ENCODE data around the gene ETV1. TPM values are rescaled to one million over a fixed set of nuclear protein-coding genes. Genes with fewer than 3 reads are reported as not detected.

Gene ETV1
- total and polyA plus RNA-seq, 4 donors = 1.2 to 4.3 (median 3.6) TPM

DNA sequence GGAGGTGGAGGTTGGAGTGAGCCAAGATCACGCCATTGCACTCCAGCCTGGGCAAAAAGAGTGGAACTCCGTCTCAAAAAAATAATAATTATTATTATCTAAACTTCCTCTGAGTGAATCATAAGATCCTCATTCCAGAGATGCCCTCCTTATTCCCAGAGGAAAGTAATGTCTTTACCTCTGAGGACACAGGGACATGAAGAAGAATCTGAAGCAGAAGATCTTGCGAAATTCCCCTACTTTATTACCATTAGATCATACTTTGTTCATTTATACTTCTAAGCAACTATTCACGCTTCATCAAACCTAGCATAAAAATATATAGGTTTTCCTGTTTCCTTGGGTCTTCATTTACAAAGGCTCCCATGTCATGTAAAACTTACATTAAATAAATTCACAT, 143.1 kb downstream of the ETV1 start (continued):
- TF ChIP-seq, protein P1, sequence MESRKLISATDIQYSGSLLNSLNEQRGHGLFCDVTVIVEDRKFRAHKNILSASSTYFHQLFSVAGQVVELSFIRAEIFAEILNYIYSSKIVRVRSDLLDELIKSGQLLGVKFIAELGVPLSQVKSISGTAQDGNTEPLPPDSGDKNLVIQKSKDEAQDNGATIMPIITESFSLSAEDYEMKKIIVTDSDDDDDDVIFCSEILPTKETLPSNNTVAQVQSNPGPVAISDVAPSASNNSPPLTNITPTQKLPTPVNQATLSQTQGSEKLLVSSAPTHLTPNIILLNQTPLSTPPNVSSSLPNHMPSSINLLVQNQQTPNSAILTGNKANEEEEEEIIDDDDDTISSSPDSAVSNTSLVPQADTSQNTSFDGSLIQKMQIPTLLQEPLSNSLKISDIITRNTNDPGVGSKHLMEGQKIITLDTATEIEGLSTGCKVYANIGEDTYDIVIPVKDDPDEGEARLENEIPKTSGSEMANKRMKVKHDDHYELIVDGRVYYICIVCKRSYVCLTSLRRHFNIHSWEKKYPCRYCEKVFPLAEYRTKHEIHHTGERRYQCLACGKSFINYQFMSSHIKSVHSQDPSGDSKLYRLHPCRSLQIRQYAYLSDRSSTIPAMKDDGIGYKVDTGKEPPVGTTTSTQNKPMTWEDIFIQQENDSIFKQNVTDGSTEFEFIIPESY (IDR thresholded peaks at IDR 0.05) = no peak

DNA sequence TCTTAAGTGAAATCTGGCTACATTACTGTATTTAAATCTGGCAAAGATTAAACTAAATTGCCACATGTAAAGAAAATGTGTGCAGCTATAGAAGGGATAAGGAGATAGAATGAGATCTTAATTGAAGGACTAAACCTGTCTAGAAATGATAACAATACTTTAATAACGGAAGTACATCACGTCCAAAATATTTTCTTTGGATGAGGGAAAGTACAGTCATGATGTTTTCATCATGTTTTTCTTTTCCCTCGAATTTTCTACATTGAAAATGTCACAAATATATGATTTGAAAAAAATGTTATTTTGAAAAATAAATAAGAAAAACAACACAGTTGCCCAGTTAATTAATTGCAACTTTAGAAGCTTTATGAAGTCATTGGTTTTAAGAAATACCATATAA, 143.9 kb downstream of the ETV1 start:
- no peaks in the 10 kb centered on the region for H3K36me3 ChIP-seq (ENCODE audit: control insufficient read depth in 4 of 4, insufficient read depth in 3 of 4, low read depth in 1 of 4, low read length in 3 of 4)
- no peaks in the 10 kb centered on the region for H3K4me1 ChIP-seq (ENCODE audit: control insufficient read depth in 4 of 4, insufficient read depth in 4 of 4, low read length in 3 of 4)
- TF ChIP-seq HNF4G (IDR thresholded peaks at IDR 0.05) = no peak
- H3K27ac ChIP-seq (ENCODE audit: low read depth in 1 of 2, low read length in 2 of 2) = no peak overlapping the region
- H3K9ac ChIP-seq (ENCODE audit: low read depth in 1 of 2, low read length in 2 of 2) = no peak overlapping the region
- no peak for DNase-seq (ENCODE audit: low spot score)
- no peaks in the 10 kb centered on the region for H3K27me3 ChIP-seq (ENCODE audit: control insufficient read depth in 4 of 4, insufficient read depth in 4 of 4, low read length in 3 of 4)
- no peaks in the 10 kb centered on the region for H3K9me3 ChIP-seq (ENCODE audit: control insufficient read depth in 4 of 4, low read length in 3 of 4)
- no peak overlapping the region for H3K4me3 ChIP-seq (ENCODE audit: low read depth in 1 of 3, low read length in 3 of 3)
- WGBS = 76% methylated on average over 3 of the region's 3 CpGs

DNA sequence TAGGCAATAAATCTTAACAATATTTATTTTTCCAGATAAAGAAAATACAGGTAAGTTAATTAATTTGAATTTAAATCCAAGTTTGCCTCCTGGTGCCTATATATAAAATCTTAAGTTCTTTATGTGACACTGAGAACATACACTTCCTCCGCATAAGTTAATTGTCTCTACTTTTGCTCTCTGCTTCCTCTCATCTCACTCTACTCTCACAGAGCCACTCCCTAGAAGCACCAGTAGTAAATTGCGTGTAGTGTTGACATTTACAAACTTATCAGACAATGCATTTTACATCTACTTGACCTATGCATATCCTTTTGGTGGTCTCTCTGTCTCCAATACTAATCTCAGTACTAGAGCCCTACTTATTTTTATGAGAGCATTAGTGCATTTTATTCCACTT, 144.5 kb downstream of the ETV1 start:
- Histone ChIP-seq H3K4me1 (ENCODE audit: control insufficient read depth in 4 of 4, insufficient read depth in 4 of 4, low read length in 3 of 4) (no peaks in the 10 kb centered on the region), H3K4me3 (ENCODE audit: low read depth in 1 of 3, low read length in 3 of 3) (no peak overlapping the region), H3K27me3 (ENCODE audit: control insufficient read depth in 4 of 4, insufficient read depth in 4 of 4, low read length in 3 of 4) (no peaks in the 10 kb centered on the region), H3K9ac (ENCODE audit: low read depth in 1 of 2, low read length in 2 of 2) (no peak overlapping the region), H3K9me3 (ENCODE audit: control insufficient read depth in 4 of 4, low read length in 3 of 4) (no peaks in the 10 kb centered on the region), H3K36me3 (ENCODE audit: control insufficient read depth in 4 of 4, insufficient read depth in 3 of 4, low read depth in 1 of 4, low read length in 3 of 4) (no peaks in the 10 kb centered on the region), H3K27ac (ENCODE audit: low read depth in 1 of 2, low read length in 2 of 2) (no peak overlapping the region)
- TF ChIP-seq JUND (IDR thresholded peaks at IDR 0.05) (no peak), FOXA1 (IDR thresholded peaks at IDR 0.05) (no peak), SP1 (IDR thresholded peaks at IDR 0.05) (no peak), RXRA (IDR thresholded peaks at IDR 0.05) (no peak)
- 84% methylated on average over 2 of the region's 2 CpGs for WGBS
- DNase-seq (ENCODE audit: low spot score) = no peak

DNA sequence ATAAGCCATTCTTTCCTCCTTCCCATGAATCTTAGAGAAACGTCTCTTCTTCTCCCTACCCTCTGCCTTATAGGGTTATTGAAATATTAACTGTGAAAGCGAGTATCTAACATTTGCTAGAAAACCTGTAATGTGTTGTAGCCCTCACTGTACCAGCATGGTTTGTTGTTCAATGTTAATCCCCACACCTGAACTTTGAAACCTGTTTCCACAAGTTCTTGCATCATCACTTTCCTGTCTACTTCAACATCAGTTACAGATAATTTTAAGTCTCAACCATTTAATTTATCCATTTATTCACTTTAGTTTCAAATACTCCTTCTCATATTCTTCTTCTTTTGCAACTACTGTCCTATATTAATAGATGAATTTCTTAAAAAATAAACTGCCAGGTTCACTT, 148.2 kb downstream of the ETV1 start:
- H3K9ac ChIP-seq (ENCODE audit: low read depth in 1 of 2, low read length in 2 of 2) = no peak overlapping the region
- TF ChIP-seq, protein P1 (IDR thresholded peaks at IDR 0.05) = no peak
- TF ChIP-seq TAF1 (conservative IDR thresholded peaks at IDR 0.05) (no peak), FOXA1 (IDR thresholded peaks at IDR 0.05) (no peak), RXRA (IDR thresholded peaks at IDR 0.05) (no peak), GABPA (IDR thresholded peaks at IDR 0.05 in 1 of 2, conservative IDR thresholded peaks at IDR 0.05 in 1 of 2) (no peak), HNF4A (conservative IDR thresholded peaks at IDR 0.05) (peak; percentile 73 to 76), FOXA2 (IDR thresholded peaks at IDR 0.05) (no peak), YY1 (IDR thresholded peaks at IDR 0.05) (no peak), EGR1 (IDR thresholded peaks at IDR 0.05; ENCODE audit: low read depth in 2 of 2) (no peak), JUND (IDR thresholded peaks at IDR 0.05) (no peak), NR2F2 (IDR thresholded peaks at IDR 0.05) (no peak), SP1 (IDR thresholded peaks at IDR 0.05) (no peak), HNF4G (IDR thresholded peaks at IDR 0.05) (peak; percentile 23), RAD21 (IDR thresholded peaks at IDR 0.05) (no peak)
- TF ChIP-seq, protein P2, sequence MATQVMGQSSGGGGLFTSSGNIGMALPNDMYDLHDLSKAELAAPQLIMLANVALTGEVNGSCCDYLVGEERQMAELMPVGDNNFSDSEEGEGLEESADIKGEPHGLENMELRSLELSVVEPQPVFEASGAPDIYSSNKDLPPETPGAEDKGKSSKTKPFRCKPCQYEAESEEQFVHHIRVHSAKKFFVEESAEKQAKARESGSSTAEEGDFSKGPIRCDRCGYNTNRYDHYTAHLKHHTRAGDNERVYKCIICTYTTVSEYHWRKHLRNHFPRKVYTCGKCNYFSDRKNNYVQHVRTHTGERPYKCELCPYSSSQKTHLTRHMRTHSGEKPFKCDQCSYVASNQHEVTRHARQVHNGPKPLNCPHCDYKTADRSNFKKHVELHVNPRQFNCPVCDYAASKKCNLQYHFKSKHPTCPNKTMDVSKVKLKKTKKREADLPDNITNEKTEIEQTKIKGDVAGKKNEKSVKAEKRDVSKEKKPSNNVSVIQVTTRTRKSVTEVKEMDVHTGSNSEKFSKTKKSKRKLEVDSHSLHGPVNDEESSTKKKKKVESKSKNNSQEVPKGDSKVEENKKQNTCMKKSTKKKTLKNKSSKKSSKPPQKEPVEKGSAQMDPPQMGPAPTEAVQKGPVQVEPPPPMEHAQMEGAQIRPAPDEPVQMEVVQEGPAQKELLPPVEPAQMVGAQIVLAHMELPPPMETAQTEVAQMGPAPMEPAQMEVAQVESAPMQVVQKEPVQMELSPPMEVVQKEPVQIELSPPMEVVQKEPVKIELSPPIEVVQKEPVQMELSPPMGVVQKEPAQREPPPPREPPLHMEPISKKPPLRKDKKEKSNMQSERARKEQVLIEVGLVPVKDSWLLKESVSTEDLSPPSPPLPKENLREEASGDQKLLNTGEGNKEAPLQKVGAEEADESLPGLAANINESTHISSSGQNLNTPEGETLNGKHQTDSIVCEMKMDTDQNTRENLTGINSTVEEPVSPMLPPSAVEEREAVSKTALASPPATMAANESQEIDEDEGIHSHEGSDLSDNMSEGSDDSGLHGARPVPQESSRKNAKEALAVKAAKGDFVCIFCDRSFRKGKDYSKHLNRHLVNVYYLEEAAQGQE (IDR thresholded peaks at IDR 0.05) = no peak
- TF ChIP-seq, protein P3, sequence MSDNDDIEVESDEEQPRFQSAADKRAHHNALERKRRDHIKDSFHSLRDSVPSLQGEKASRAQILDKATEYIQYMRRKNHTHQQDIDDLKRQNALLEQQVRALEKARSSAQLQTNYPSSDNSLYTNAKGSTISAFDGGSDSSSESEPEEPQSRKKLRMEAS (IDR thresholded peaks at IDR 0.05) = no peak
- TF ChIP-seq, protein P4, sequence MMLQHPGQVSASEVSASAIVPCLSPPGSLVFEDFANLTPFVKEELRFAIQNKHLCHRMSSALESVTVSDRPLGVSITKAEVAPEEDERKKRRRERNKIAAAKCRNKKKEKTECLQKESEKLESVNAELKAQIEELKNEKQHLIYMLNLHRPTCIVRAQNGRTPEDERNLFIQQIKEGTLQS (IDR thresholded peaks at IDR 0.05) = peak; percentile 84
- TF ChIP-seq, protein P5, sequence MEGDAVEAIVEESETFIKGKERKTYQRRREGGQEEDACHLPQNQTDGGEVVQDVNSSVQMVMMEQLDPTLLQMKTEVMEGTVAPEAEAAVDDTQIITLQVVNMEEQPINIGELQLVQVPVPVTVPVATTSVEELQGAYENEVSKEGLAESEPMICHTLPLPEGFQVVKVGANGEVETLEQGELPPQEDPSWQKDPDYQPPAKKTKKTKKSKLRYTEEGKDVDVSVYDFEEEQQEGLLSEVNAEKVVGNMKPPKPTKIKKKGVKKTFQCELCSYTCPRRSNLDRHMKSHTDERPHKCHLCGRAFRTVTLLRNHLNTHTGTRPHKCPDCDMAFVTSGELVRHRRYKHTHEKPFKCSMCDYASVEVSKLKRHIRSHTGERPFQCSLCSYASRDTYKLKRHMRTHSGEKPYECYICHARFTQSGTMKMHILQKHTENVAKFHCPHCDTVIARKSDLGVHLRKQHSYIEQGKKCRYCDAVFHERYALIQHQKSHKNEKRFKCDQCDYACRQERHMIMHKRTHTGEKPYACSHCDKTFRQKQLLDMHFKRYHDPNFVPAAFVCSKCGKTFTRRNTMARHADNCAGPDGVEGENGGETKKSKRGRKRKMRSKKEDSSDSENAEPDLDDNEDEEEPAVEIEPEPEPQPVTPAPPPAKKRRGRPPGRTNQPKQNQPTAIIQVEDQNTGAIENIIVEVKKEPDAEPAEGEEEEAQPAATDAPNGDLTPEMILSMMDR (IDR thresholded peaks at IDR 0.05; ENCODE audit: low read depth, low read length, missing input control) = no peak
- WGBS = 45% methylated on average over 2 of the region's 2 CpGs

More for the DNA sequence above, 148.2 kb downstream of the ETV1 start:
- H3K27me3 ChIP-seq (ENCODE audit: control insufficient read depth in 4 of 4, insufficient read depth in 4 of 4, low read length in 3 of 4) = no peaks in the 10 kb centered on the region
- no peaks in the 10 kb centered on the region for H3K4me1 ChIP-seq (ENCODE audit: control insufficient read depth in 4 of 4, insufficient read depth in 4 of 4, low read length in 3 of 4)
- H3K27ac ChIP-seq (ENCODE audit: low read depth in 1 of 2, low read length in 2 of 2) = no peak overlapping the region
- no peaks in the 10 kb centered on the region for H3K36me3 ChIP-seq (ENCODE audit: control insufficient read depth in 4 of 4, insufficient read depth in 3 of 4, low read depth in 1 of 4, low read length in 3 of 4)
- H3K9me3 ChIP-seq (ENCODE audit: control insufficient read depth in 4 of 4, low read length in 3 of 4) = no peaks in the 10 kb centered on the region
- no peak for DNase-seq (ENCODE audit: low spot score)
- no peak overlapping the region for H3K4me3 ChIP-seq (ENCODE audit: low read depth in 1 of 3, low read length in 3 of 3)

All from liver (tissue), 9 donors.